Vagina (tissue), 2 donors: ENCODE data around the gene ATP11A.

Experiments used
- CTCF ChIP-seq, 3 experiments: fragments of 450-650 bp in 2 of 3; fragments of 200-600 bp in 1 of 3; sonication (generic) in 1 of 3; IDR thresholded peaks; one replicate each; pipeline ENCODE4 v1.5.1; 2017 to 2019; ENCODE audit warnings: antibody characterized with exemption in 3 of 3, mild to moderate bottlenecking in 2 of 3, moderate library complexity in 2 of 3
- POLR2A ChIP-seq, 2 donors: fragments of 450-650 bp; IDR thresholded peaks; one replicate each; pipeline ENCODE4 v1.6.1; 2017; ENCODE audit warnings: antibody characterized with exemption in 2 of 2, mild to moderate bottlenecking in 2 of 2, moderate library complexity in 2 of 2

- TF ChIP-seq CTCF (IDR thresholded peaks at IDR 0.05) (no peak), POLR2A (IDR thresholded peaks at IDR 0.05) (no peak)
These were observed 130.0 kb downstream of the ATP11A start for GRCh38 chr13:112819816-112820215.
